SK-N-SH (cell line): ENCODE data around the gene SMAD7.

Source experiments
- CTCF ChIP-seq: fragments of 200-600 bp; sonication (generic); IDR thresholded peaks from 2 replicates; pipeline ENCODE4 v1.6.1; 2017; ENCODE audit warnings: antibody characterized with exemption, mild to moderate bottlenecking, moderate library complexity
- EZH2phosphoT487 ChIP-seq: fragments of 200-600 bp; sonication (generic); IDR thresholded peaks from 2 replicates; pipeline ENCODE4 v1.6.1; 2017; ENCODE audit warnings: low read depth, mixed run types, mild to moderate bottlenecking, antibody characterized with exemption, moderate library complexity, borderline replicate concordance
- GATA2 ChIP-seq: sonication (generic); formaldehyde crosslinking; IDR thresholded peaks from 2 replicates; pipeline ENCODE4 v1.5.0; 2020; ENCODE audit warnings: mild to moderate bottlenecking, missing genetic modification reagents
- POLR2AphosphoS5 ChIP-seq: IDR thresholded peaks from 2 replicates; pipeline ENCODE4 v1.6.1; 2012; ENCODE audit warnings: low read depth, low read length
- RCOR1 ChIP-seq: fragments of 150-350 bp; IDR thresholded peaks from 2 replicates; pipeline ENCODE4 v1.6.1; 2017; ENCODE audit warnings: antibody characterized with exemption, low read length
- RXRA ChIP-seq: IDR thresholded peaks from 2 replicates; pipeline ENCODE4 v1.4.0; 2012; ENCODE audit warnings: low read depth, mild to moderate bottlenecking, borderline replicate concordance
- TEAD4 ChIP-seq: IDR thresholded peaks from 2 replicates; pipeline ENCODE4 v1.4.0; 2012; ENCODE audit warnings: mild to moderate bottlenecking, borderline replicate concordance; ENCODE audit not compliant: insufficient read depth
- TF ChIP-seq, protein P1 (sequence below): IDR thresholded peaks from 2 replicates; pipeline ENCODE4 v1.4.0; 2012; ENCODE audit warnings: low read depth, borderline replicate concordance

- TF ChIP-seq EZH2phosphoT487 (no peak), RXRA (no peak), GATA2 (CRISPR knock-in tag) (no peak), CTCF (no peak), POLR2AphosphoS5 (no peak), TEAD4 (no peak), RCOR1 (no peak)
- TF ChIP-seq, protein P1, sequence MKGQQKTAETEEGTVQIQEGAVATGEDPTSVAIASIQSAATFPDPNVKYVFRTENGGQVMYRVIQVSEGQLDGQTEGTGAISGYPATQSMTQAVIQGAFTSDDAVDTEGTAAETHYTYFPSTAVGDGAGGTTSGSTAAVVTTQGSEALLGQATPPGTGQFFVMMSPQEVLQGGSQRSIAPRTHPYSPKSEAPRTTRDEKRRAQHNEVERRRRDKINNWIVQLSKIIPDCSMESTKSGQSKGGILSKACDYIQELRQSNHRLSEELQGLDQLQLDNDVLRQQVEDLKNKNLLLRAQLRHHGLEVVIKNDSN, result no peak
Observed at GRCh38 chr18:48889115-48889941, 61.4 kb downstream of the SMAD7 start.
